Measurements from ENCODE around the gene UBL4A.

DNA sequence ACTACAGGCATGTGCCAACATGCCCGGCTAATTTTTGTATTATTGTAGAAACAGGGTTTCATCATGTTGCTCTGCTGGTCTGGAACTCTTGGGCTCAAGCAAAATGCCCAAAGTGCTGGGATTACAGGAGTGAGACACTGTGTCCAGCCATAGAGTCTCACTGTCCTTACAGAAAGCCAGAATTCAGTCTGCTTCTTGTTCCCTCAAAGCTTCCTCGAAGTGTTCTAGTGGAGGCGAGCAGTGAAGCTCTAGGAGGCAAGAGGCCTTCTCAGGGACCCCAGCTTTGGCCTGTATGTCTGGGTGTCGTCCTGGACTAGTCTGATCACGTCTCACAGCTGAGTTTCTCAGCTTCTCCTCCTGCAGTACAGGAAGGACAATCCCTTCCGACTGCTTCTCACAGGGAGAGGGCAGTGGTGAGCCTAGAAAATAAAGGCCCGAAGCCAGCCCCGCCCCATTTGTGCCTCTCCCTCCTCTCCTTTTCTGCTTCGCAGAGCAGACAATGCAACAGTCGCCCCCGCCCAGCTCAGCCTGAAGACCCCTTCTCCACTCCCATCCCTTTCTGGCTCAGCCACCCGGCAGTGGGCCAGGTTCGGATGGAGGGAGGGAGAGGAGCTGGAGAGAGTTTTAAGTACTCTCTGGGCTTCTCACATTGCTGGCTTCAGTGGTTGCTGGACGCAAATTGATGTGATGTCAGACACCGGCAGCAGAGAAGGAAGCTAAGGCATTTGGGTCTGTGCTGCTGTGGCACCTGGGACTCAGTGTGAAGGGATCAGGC is 40.7 kb upstream of the UBL4A start:
- TF ChIP-seq, protein P1, sequence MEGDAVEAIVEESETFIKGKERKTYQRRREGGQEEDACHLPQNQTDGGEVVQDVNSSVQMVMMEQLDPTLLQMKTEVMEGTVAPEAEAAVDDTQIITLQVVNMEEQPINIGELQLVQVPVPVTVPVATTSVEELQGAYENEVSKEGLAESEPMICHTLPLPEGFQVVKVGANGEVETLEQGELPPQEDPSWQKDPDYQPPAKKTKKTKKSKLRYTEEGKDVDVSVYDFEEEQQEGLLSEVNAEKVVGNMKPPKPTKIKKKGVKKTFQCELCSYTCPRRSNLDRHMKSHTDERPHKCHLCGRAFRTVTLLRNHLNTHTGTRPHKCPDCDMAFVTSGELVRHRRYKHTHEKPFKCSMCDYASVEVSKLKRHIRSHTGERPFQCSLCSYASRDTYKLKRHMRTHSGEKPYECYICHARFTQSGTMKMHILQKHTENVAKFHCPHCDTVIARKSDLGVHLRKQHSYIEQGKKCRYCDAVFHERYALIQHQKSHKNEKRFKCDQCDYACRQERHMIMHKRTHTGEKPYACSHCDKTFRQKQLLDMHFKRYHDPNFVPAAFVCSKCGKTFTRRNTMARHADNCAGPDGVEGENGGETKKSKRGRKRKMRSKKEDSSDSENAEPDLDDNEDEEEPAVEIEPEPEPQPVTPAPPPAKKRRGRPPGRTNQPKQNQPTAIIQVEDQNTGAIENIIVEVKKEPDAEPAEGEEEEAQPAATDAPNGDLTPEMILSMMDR (IDR thresholded peaks at IDR 0.05): peak in 4 of 7 experiments; percentile 19 to 46 (median 32)
- no peak for TF ChIP-seq POLR2A (IDR thresholded peaks at IDR 0.05)
